Naive thymus-derived CD4-positive, alpha-beta T cell (primary cell): ENCODE measurements around the gene VPS13A. TPM values are rescaled to one million over a fixed set of nuclear protein-coding genes. Genes with fewer than 3 reads are reported as not detected.

ENCODE experiments used
- ATAC-seq: fragments of 150-1000 bp; cut with Tn5 transposase; 2 replicates; pipeline ENCODE4 v1.10.0; 2021; ENCODE audit warnings: mild to moderate bottlenecking, moderate library complexity
- CTCF ChIA-PET: fragments of 350-600 bp; sonication (Branson Sonifier 250); formaldehyde crosslinking; loops from one replicate; lab custom pipeline; 2021; ENCODE audit warnings: antibody characterized with exemption; lab: Charles Lee
- POLR2A ChIA-PET: fragments of 350-600 bp; sonication (Branson Sonifier 250); formaldehyde crosslinking; loops from one replicate; lab custom pipeline; 2021; ENCODE audit warnings: antibody characterized with exemption, inconsistent platforms; lab: Charles Lee
- DNase-seq, 9 donors: peaks; one replicate each; pipeline versions ENCODE4 v3.0.0 to v3.0.0-alpha.2; 2020 to 2022; ENCODE audit warnings: mixed read lengths in 1 of 9
- H3K27ac ChIP-seq: one replicate; pipeline ENCODE4 v1.7.0; 2013; ENCODE audit warnings: mild to moderate bottlenecking, low read depth, low read length, moderate library complexity
- H3K27me3 ChIP-seq, 2 donors: one replicate each; pipeline ENCODE4 v1.7.0; 2013; ENCODE audit warnings: low read length in 2 of 2, mild to moderate bottlenecking in 2 of 2, moderate library complexity in 2 of 2; ENCODE audit not compliant: control insufficient read depth in 2 of 2, insufficient read depth in 2 of 2
- H3K36me3 ChIP-seq, 3 experiments: 1 replicate in 2 of 3; 2 replicates in 1 of 3; pipeline ENCODE4 v1.7.0; 2013; ENCODE audit warnings: low read length in 3 of 3, mild to moderate bottlenecking in 3 of 3, moderate library complexity in 1 of 3; ENCODE audit not compliant: insufficient read depth in 3 of 3, control insufficient read depth in 2 of 3
- H3K4me1 ChIP-seq, 2 donors: one replicate each; pipeline ENCODE4 v1.7.0; 2013; ENCODE audit warnings: low read length in 2 of 2, mild to moderate bottlenecking in 2 of 2, moderate library complexity in 1 of 2; ENCODE audit not compliant: control insufficient read depth in 2 of 2, insufficient read depth in 2 of 2
- H3K4me3 ChIP-seq: 2 replicates; pipeline ENCODE4 v1.7.0; 2013; ENCODE audit warnings: mild to moderate bottlenecking, low read length
- H3K9me3 ChIP-seq, 3 experiments: 1 replicate in 2 of 3; 2 replicates in 1 of 3; pipeline ENCODE4 v1.7.0; 2013; ENCODE audit warnings: low read length in 3 of 3; ENCODE audit not compliant: control insufficient read depth in 2 of 3
- H3K27ac Mint-ChIP-seq, 9 donors: one replicate each; pipeline ENCODE4 v1.8.0; 2020 to 2022; ENCODE audit warnings: mixed read lengths in 9 of 9, mild to moderate bottlenecking in 8 of 9, moderate library complexity in 5 of 9, inconsistent platforms in 2 of 9
- H3K27me3 Mint-ChIP-seq, 5 donors: one replicate each; pipeline ENCODE4 v1.8.0; 2021 to 2022; ENCODE audit warnings: mixed read lengths in 5 of 5, mild to moderate bottlenecking in 1 of 5
- H3K36me3 Mint-ChIP-seq, 5 donors: one replicate each; pipeline ENCODE4 v1.8.0; 2020 to 2022; ENCODE audit warnings: mixed read lengths in 5 of 5, mild to moderate bottlenecking in 3 of 5, inconsistent platforms in 1 of 5
- H3K4me1 Mint-ChIP-seq, 7 donors: one replicate each; pipeline ENCODE4 v1.8.0; 2020 to 2022; ENCODE audit warnings: mixed read lengths in 7 of 7, mild to moderate bottlenecking in 3 of 7, inconsistent platforms in 1 of 7
- H3K4me3 Mint-ChIP-seq, 10 donors: one replicate each; pipeline ENCODE4 v1.8.0; 2020 to 2022; ENCODE audit warnings: mild to moderate bottlenecking in 10 of 10, mixed read lengths in 10 of 10, moderate library complexity in 6 of 10, inconsistent platforms in 2 of 10
- H3K9me3 Mint-ChIP-seq, 11 donors: one replicate each; pipeline ENCODE4 v1.8.0; 2020 to 2022; ENCODE audit warnings: mixed read lengths in 11 of 11, mild to moderate bottlenecking in 4 of 11, inconsistent platforms in 1 of 11, moderate library complexity in 1 of 11
- intact Hi-C, 2 donors: fragments of 100-400 bp; cut with micrococcal nuclease; formaldehyde crosslinking; loops; one replicate each; pipeline ENCODE4 v1.15.1; 2023
- polyA plus RNA-seq, 2 donors: library from polyadenylated mRNA; unstranded; fragments of 300-500 nt; fragmentation: Illumina TruSeq; gene quantifications; one replicate each; pipeline ENCODE4 v1.2.3, GENCODE V29; 2021
- total RNA-seq, 6 experiments: library from RNA in 5 of 6; stranded (reverse) in 5 of 6; gene quantifications; 1 replicate in 5 of 6; 2 replicates in 1 of 6; pipeline ENCODE4 v1.2.3 and lab custom pipeline; 2021 to 2026

VPS13A gene
- total and polyA plus RNA-seq, 7 experiments from 2014 or later: 3.0 to 52.8 (median 40.9) TPM

DNA sequence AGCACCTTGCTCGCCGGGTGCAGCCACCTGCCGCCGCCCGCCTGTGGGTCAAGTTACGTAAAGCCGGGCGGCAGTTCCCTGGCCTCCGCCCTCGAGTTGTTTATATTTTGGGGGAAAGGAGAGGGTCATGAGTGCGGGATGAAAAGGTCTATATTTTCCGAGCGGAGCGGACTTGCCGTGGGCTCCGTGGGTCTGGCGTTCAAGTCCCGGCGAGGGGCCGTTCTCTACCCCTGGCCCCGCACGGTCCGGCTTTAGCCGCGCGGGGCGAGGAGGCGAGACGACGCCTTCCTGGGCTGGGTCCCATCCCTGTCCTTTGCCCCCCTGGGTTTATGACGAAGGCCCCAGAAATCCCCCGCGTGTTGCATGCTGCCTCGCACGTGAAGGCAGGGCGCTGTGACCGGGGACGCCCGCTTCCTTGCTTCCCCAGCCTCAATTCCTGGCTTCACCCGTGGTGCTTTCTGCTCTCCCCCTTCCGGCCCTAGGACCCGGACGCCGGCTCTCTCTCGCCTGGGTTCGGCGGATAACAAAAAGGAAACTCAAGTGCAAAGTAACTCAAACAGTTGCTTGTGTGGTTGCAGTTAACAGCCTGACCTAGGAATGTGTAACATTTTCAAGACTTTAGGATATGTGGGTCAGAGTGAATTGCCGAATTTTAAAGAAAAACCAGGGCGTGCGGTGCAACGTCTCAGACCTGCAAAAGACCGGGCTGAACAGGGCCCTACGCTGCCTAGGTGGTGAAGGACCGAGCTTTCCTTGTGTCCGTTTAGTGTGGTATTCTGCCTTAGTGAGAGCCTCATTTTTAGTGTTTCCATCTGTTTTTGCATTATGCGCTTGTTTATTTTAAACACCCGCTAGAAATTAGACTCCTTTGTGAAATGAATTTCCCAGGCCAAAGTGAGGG, 810 bp downstream of the VPS13A start:
- H3K4me3 Mint-ChIP-seq: peak overlapping the region; percentile 90 to 98 (median 96)
- H3K36me3 Mint-ChIP-seq: peaks cover 0 to 5% (median under 1%) of the 10 kb centered on the region in 5 donors
- ChIA-PET CTCF (no interaction called here), POLR2A (no interaction called here)
- ATAC-seq: peak; percentile 13
- H3K4me1 Mint-ChIP-seq: peaks cover 12 to 39% (median 32%) of the 10 kb centered on the region in 7 donors
- Histone ChIP-seq H3K4me1 (peaks cover 5 to 17% of the 10 kb centered on the region in 2 donors), H3K4me3 (peak overlapping the region; percentile 89), H3K27ac (peak overlapping the region; percentile 86), H3K9me3 (no peaks in the 10 kb centered on the region), H3K27me3 (no peaks in the 10 kb centered on the region), H3K36me3 (peaks cover 0 to 4% (median 0%) of the 10 kb centered on the region in 3 experiments)
- DNase-seq: peak; percentile 26 to 72 (median 40)
- peak overlapping the region; percentile 76 to 96 (median 90) for H3K27ac Mint-ChIP-seq
- H3K9me3 Mint-ChIP-seq: no peaks in the 10 kb centered on the region
- H3K27me3 Mint-ChIP-seq: peaks cover 0 to 17% (median 0%) of the 10 kb centered on the region in 5 donors
- intact Hi-C loops: loop anchor here (1.0 to 10.0 kb wide), 19 partner anchors 8 to 1993 kb away; partner anchors contain the start of genes CEP78 (in 2 of the 2), PCSK5 (in 2 of the 2), PSAT1 (in 2 of the 2) and RFK (in 2 of the 2)

DNA sequence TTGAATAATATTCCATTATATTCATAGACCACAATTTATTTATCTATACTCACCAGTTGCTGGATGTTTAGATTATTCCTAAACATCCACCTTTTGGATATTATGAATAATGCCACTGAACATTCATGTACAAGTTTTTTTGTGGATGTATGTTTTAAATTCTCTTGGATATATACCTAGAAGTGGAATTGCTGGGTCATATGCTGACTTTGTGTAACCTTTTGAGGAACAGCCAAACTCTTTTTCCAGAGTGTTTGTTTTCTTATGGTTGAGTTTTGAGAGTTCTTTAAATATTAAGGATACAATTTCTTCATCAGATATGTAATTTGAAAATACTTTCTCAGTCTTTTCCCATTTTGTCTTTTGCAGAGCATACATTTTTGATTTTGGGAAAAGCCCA, 2.7 kb downstream of the VPS13A start:
- DNase-seq (no peak), ATAC-seq (no peak)
- peaks cover 5 to 17% of the 10 kb centered on the region in 2 donors for H3K4me1 ChIP-seq
- H3K27ac Mint-ChIP-seq: peak overlapping the region in 3 of 9 donors; percentile 33 to 87 (median 49)
- peaks cover 12 to 47% (median 35%) of the 10 kb centered on the region in 7 donors for H3K4me1 Mint-ChIP-seq
- peaks cover 0 to 17% (median 0%) of the 10 kb centered on the region in 5 donors for H3K27me3 Mint-ChIP-seq
- no peak overlapping the region for H3K27ac ChIP-seq
- CTCF ChIA-PET: no interaction called here
- intact Hi-C loops: loop anchor here in 1 of 2 donors (10.0 kb wide), 1 partner anchor 75 kb away; no protein-coding TSS in a partner anchor
- peaks cover 0 to 4% (median 0%) of the 10 kb centered on the region in 3 experiments for H3K36me3 ChIP-seq
- H3K9me3 ChIP-seq: no peaks in the 10 kb centered on the region
- H3K27me3 ChIP-seq: no peaks in the 10 kb centered on the region
- POLR2A ChIA-PET: no interaction called here
- H3K4me3 ChIP-seq: no peak overlapping the region
- no peaks in the 10 kb centered on the region for H3K9me3 Mint-ChIP-seq
- peak overlapping the region in 9 of 10 donors; percentile 63 to 98 (median 83) for H3K4me3 Mint-ChIP-seq
- peaks cover 0 to 12% (median 5%) of the 10 kb centered on the region in 5 donors for H3K36me3 Mint-ChIP-seq

DNA sequence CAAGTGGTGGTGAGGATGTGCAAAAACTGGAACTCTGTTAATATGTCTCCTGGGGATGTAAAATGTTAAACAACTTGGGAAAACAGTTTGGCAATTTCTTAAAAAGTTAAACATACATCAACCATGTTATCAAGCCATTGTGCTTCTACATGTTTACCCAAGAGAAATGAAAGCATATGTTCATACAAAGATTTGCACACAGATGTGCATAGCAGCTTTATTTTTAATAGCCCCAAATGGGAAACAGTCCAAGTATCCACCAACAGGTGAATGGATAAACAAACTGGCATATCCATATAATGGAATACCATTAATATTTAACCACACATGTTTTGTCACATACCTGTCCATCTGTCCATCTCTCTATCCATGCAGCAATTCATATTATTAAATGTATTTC, 6.2 kb downstream of the VPS13A start:
- DNase-seq (no peak), ATAC-seq (no peak)
- ChIA-PET POLR2A (no interaction called here), CTCF (no interaction called here)
- Mint-ChIP-seq H3K4me1 (peaks cover 17 to 45% (median 29%) of the 10 kb centered on the region in 7 donors), H3K27ac (no peak overlapping the region), H3K27me3 (no peaks in the 10 kb centered on the region), H3K9me3 (peaks cover 0 to 8% (median 0%) of the 10 kb centered on the region in 11 donors), H3K4me3 (no peak overlapping the region), H3K36me3 (peaks cover 0 to 27% (median 15%) of the 10 kb centered on the region in 5 donors)
- Histone ChIP-seq H3K4me1 (peaks cover 5 to 11% of the 10 kb centered on the region in 2 donors), H3K27ac (no peak overlapping the region), H3K9me3 (no peaks in the 10 kb centered on the region), H3K27me3 (no peaks in the 10 kb centered on the region), H3K4me3 (no peak overlapping the region), H3K36me3 (no peaks in the 10 kb centered on the region)
- intact Hi-C loops: loop anchor here in 1 of 2 donors (10.0 kb wide), 1 partner anchor 71 kb away; no protein-coding TSS in a partner anchor

DNA sequence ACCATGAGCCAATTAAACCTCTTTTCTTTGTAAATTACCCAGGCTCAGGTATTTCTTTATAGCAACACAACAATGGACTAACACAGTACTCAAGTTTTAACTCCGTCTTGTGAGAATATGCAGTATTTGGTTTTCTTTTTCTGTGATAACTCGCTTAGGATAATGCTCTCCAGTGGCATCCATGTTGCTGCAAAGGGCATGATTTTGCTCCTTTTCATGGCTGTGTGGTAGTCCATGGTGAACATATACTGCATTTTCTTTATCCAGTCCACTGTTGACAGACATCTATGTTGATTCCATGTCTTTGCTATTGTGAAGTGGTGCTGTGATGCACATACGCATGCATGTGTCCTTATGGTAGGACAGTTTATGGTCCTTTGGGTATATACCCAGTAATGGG, 10.9 kb downstream of the VPS13A start:
- peaks cover 0 to 33% (median 13%) of the 10 kb centered on the region in 5 donors for H3K36me3 Mint-ChIP-seq
- H3K4me1 ChIP-seq: peaks cover 0 to 3% of the 10 kb centered on the region in 2 donors
- H3K9me3 ChIP-seq: no peaks in the 10 kb centered on the region
- no peak for ATAC-seq
- POLR2A ChIA-PET: no interaction called here
- H3K27ac Mint-ChIP-seq: no peak overlapping the region
- no peak for DNase-seq
- no peaks in the 10 kb centered on the region for H3K27me3 ChIP-seq
- no peak overlapping the region for H3K4me3 Mint-ChIP-seq
- no peak overlapping the region for H3K27ac ChIP-seq
- intact Hi-C loops: loop anchor here in 1 of 2 donors (10.0 kb wide), 1 partner anchor 67 kb away; no protein-coding TSS in a partner anchor
- H3K36me3 ChIP-seq: no peaks in the 10 kb centered on the region
- H3K4me1 Mint-ChIP-seq: peaks cover 23 to 65% (median 52%) of the 10 kb centered on the region in 7 donors
- no peak overlapping the region for H3K4me3 ChIP-seq
- no peaks in the 10 kb centered on the region for H3K27me3 Mint-ChIP-seq
- H3K9me3 Mint-ChIP-seq: peaks cover 0 to 17% (median 3%) of the 10 kb centered on the region in 11 donors
- CTCF ChIA-PET: no interaction called here

DNA sequence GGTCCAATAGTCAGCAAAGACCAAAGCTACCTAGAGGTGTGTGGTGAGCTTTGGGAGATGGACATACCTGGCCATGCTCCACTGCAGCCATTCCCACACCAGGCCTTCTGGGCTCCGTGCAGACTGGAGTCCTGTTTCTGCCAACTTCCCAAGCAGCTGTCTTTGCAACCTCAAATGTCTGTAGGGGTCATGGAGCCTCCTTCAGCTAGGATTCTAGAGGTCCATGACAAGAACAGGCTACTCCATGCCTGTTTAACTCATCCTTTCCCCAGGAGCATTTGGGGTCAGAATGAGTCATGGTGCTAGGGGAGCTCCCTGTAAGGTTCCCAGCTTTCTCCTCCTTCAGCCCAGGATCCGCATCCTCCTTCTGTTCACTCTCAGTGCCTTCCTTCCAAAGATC, 17.1 kb downstream of the VPS13A start:
- intact Hi-C loops: no loop called here
- CTCF ChIA-PET: no interaction called here
- Mint-ChIP-seq H3K27ac (peak overlapping the region in 1 of 9 donors; percentile 43), H3K27me3 (no peaks in the 10 kb centered on the region), H3K4me3 (no peak overlapping the region), H3K4me1 (peaks cover 29 to 68% (median 57%) of the 10 kb centered on the region in 7 donors), H3K9me3 (peaks cover 0 to 8% (median 0%) of the 10 kb centered on the region in 11 donors), H3K36me3 (peaks cover 0 to 9% (median 5%) of the 10 kb centered on the region in 5 donors)
- Histone ChIP-seq H3K4me3 (no peak overlapping the region), H3K27me3 (no peaks in the 10 kb centered on the region), H3K9me3 (no peaks in the 10 kb centered on the region), H3K27ac (no peak overlapping the region), H3K36me3 (no peaks in the 10 kb centered on the region), H3K4me1 (peaks cover 0 to 3% of the 10 kb centered on the region in 2 donors)
- no peak for DNase-seq
- POLR2A ChIA-PET: interaction anchor here (1.2 kb wide), 1 partner anchor 18 kb away, joined by 3 read pairs; the partner anchor contains the start of gene VPS13A
- ATAC-seq: no peak

DNA sequence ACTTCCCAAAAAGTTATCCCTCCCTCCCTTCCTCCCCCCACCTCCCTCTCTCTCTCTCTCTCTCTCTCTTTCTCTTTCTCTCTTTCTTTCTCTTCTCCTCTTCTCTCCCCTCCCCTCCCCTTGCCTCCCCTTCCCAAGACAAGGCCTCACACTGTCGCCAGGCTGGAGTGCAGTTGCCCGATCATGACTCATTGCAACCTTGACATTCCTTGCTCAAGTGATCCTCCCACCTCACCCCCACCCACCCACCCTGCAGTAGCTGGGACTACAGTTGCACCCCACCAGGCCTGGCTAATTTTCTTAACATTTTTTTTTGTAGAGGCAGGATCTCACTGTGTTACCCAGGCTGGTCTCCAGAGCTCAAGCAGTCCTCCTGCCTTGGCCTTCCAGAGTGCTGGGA, 32.8 kb downstream of the VPS13A start:
- Mint-ChIP-seq H3K4me3 (no peak overlapping the region), H3K27ac (no peak overlapping the region), H3K27me3 (no peaks in the 10 kb centered on the region), H3K9me3 (no peaks in the 10 kb centered on the region), H3K4me1 (no peaks in the 10 kb centered on the region), H3K36me3 (peaks cover 0 to 18% (median 9%) of the 10 kb centered on the region in 5 donors)
- no peak overlapping the region for H3K4me3 ChIP-seq
- ChIA-PET POLR2A (no interaction called here), CTCF (no interaction called here)
- H3K9me3 ChIP-seq: no peaks in the 10 kb centered on the region
- peaks cover 0 to 6% (median 0%) of the 10 kb centered on the region in 3 experiments for H3K36me3 ChIP-seq
- no peaks in the 10 kb centered on the region for H3K4me1 ChIP-seq
- no peak overlapping the region for H3K27ac ChIP-seq
- no peak for DNase-seq
- intact Hi-C loops: no loop called here
- H3K27me3 ChIP-seq: no peaks in the 10 kb centered on the region
- no peak for ATAC-seq
